Small intestine (tissue), 7 donors: ENCODE measurements around the gene CIDEA. TPM values are rescaled to one million over a fixed set of nuclear protein-coding genes. Genes with fewer than 3 reads are reported as not detected.

Source experiments
- DNase-seq, 2 donors: peaks; one replicate each; pipeline versions ENCODE4 v3.0.0 to v3.0.0-alpha.2; 2013
- FAIRE-seq: peaks from 2 replicates; lab custom pipeline; 2012; peaks lifted over from hg19 to GRCh38; lab: Jason Lieb, UNC
- H3K27ac ChIP-seq, 3 donors: one replicate each; pipeline ENCODE4 v1.5.1; 2013; ENCODE audit warnings: low read length in 2 of 3, mild to moderate bottlenecking in 2 of 3, control low read depth in 1 of 3, inconsistent platforms in 1 of 3, low read depth in 1 of 3, moderate library complexity in 1 of 3
- H3K27me3 ChIP-seq, 3 donors: one replicate each; pipeline ENCODE4 v1.6.1; 2013; ENCODE audit warnings: low read length in 3 of 3, inconsistent platforms in 1 of 3; ENCODE audit not compliant: control insufficient read depth in 3 of 3, insufficient read depth in 3 of 3
- H3K36me3 ChIP-seq, 3 donors: one replicate each; pipeline ENCODE4 v1.6.1; 2013; ENCODE audit warnings: low read length in 3 of 3, inconsistent platforms in 1 of 3, low read depth in 1 of 3, mild to moderate bottlenecking in 1 of 3, moderate library complexity in 1 of 3; ENCODE audit not compliant: control insufficient read depth in 3 of 3, insufficient read depth in 2 of 3
- H3K4me1 ChIP-seq, 3 donors: one replicate each; pipeline ENCODE4 v1.6.1; 2013; ENCODE audit warnings: low read length in 2 of 3, inconsistent platforms in 1 of 3, low read depth in 1 of 3, mild to moderate bottlenecking in 1 of 3, moderate library complexity in 1 of 3; ENCODE audit not compliant: control insufficient read depth in 3 of 3, insufficient read depth in 2 of 3
- H3K4me3 ChIP-seq, 3 donors: one replicate each; pipeline ENCODE4 v1.5.1; 2013; ENCODE audit warnings: low read length in 3 of 3, control low read depth in 1 of 3, inconsistent platforms in 1 of 3, low read depth in 1 of 3, mild to moderate bottlenecking in 1 of 3, moderate library complexity in 1 of 3
- H3K9me3 ChIP-seq, 2 donors: one replicate each; pipeline ENCODE4 v1.6.1; 2013; ENCODE audit warnings: low read depth in 1 of 2, low read length in 1 of 2; ENCODE audit not compliant: control insufficient read depth in 2 of 2, insufficient read depth in 1 of 2
- WGBS, 3 donors: extraction: QIAGEN DNeasy Blood & Tissue Kit; methylation state at CpG; one replicate each; pipeline ENCODE4 v1.1.7; 2013; 5-methylcytosine and 5-hydroxymethylcytosine counted together
- polyA plus RNA-seq, 4 donors: library from polyadenylated mRNA; stranded (reverse) in 3 of 4; unstranded in 1 of 4; fragments of 200-250 nt in 3 of 4; fragments of 120-200 nt in 1 of 4; gene quantifications; one replicate each; pipeline versions ENCODE4 v1.2.1 to v1.2.3, GENCODE V29; 2013
- donor health status: healthy with polysubstance abuse.
- donor health status: control.
- donor health status: control.
- donor health status: Bipolar disorder and iron deficiency.
- donor health status: healthy.

The CIDEA gene
- polyA plus RNA-seq, 4 donors, result 1.6 to 8.8 TPM; not detected in 2

DNA sequence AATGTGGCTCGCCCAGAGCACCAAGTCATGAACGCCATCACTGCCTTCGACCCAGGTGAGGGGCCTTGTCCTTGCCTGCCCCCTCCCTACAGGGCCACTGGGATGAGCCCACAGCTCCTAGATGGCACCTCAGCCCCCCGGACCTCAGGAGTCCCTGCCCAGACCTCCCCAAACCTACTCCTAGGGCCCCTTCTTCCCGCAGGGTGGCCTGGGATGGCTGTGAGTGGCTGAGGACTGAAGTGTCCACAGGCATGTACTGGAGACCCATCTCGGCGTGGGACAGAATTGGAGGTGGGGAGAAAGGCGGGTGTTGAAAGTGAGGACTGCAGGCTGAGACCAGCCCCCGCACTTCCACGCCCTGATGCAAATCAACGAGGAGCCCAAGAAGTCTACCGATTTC is 51.0 kb downstream of the CIDEA start:
- Histone ChIP-seq H3K27ac (no peak overlapping the region), H3K4me1 (peaks cover 0 to 4% (median 0%) of the 10 kb centered on the region in 3 donors), H3K36me3 (no peaks in the 10 kb centered on the region), H3K27me3 (peaks cover 0 to 48% (median 8%) of the 10 kb centered on the region in 3 donors), H3K9me3 (no peaks in the 10 kb centered on the region), H3K4me3 (no peak overlapping the region)
- DNase-seq, result no peak
- 72 to 86% (median 73%) methylated on average over 12 of the region's 12 CpGs for WGBS, 3 donors
- FAIRE-seq, result no peak

DNA sequence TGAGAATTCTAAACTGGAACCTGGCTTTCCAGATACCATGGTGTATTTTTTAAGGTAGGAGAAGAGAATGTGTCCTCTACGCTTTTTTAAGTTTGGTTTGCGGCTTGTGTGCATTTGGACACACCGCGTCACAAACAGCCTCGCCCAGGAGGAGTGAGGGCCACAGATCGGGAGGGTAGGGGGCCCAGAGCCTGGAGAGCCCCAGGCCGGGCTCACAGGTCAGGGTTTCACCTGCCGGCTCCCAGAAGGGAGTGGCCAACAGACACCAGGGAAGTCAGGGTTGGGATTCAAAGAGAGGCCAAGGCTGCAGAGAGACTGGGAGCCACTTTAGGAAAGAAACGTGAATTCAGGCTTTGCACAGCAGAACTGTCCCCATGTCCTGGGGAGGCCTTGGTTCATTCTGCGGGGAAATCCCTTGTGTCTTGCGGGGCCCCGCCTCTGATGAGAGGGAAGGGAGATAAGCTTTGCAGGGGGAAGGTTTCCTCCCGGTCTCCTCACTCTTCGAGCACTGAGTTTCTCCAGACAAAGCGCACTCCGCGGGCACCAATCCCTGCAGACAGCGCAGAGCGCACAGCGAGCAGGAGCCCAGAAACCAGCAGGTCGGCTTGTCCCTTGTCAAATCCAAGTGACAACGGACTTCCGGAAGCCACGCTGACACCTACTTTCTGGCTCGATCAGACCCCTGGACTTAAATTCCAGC is 51.9 kb downstream of the CIDEA start:
- peak overlapping the region in 1 of 3 donors; percentile 44 for H3K4me3 ChIP-seq
- H3K27ac ChIP-seq, result no peak overlapping the region
- H3K9me3 ChIP-seq, result no peaks in the 10 kb centered on the region
- DNase-seq (no peak), FAIRE-seq (no peak)
- 31 to 66% (median 39%) methylated on average over 25 of the region's 25 CpGs for WGBS, 3 donors
- peaks cover 0 to 2% (median 0%) of the 10 kb centered on the region in 3 donors for H3K36me3 ChIP-seq
- peaks cover 0 to 55% (median 8%) of the 10 kb centered on the region in 3 donors for H3K27me3 ChIP-seq
- peaks cover 0 to 4% (median 2%) of the 10 kb centered on the region in 3 donors for H3K4me1 ChIP-seq

DNA sequence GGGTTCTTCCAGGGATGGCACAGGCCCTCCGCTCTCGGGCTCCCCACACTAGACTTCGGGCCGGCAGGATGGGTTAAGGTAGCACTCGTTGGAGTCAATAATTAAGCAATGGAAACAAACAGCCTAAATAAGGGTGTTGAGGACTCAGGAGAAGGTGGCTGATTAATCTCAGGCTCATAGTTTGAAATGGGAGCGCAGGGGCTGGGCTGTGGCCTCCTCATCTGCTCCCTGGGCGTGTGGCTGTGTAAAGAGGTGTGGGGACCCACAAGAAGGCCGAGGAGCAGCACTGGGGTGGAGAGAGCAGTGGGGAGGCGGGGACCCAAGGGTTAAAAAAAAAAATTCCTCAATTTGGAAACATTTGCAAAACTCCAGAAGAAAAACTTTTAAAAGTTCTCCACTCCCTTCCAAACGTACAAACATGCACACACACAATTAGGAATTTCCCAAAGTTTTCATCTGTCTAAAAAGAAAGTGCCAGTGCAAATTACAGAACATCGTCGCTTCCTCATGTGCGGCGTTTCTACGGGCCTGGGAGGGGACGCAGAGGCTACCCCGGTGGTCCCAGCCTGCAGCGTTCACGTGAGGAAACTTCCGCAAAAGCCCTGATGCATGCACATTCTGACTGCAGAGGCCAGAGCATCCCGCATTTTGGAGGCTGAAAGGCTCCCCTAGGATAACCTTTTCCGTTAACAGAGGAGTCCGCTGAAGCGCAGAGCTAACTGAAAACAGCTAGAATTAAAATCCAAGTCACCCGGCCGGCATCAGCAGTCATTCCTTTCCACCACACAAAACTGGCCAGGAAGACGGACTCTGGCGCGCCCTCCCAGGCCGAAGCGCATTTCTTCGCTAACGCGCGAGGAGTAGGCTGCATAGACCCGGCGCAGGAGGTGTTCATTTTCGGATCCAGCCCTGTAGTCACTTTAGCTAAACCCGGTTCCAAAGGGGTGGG is 52.9 kb downstream of the CIDEA start:
- peak in 1 of 2 donors; percentile 38 for DNase-seq
- H3K4me1 ChIP-seq, result peaks cover 0 to 4% (median 2%) of the 10 kb centered on the region in 3 donors
- WGBS, 3 donors, result 10 to 17% (median 14%) methylated on average over 39 of the region's 39 CpGs
- peaks cover 0 to 2% (median 0%) of the 10 kb centered on the region in 3 donors for H3K36me3 ChIP-seq
- H3K9me3 ChIP-seq, result no peaks in the 10 kb centered on the region
- no peak for FAIRE-seq
- peaks cover 0 to 55% (median 8%) of the 10 kb centered on the region in 3 donors for H3K27me3 ChIP-seq
- peak overlapping the region in 2 of 3 donors; percentile 23 to 90 for H3K27ac ChIP-seq
- peak overlapping the region in 2 of 3 donors; percentile 44 to 47 for H3K4me3 ChIP-seq

- DNase-seq, result peak in 1 of 2 donors; percentile 57
- peaks cover 0 to 6% of the 10 kb centered on the region in 2 donors for H3K9me3 ChIP-seq
- 1 to 2% (median 1%) methylated on average over 28 to 88 of the region's 88 CpGs for WGBS, 3 donors
- peak within 1 kb of the TSS; percentile 48 to 95 (median 51) for H3K27ac ChIP-seq
- H3K4me1 ChIP-seq, result peaks cover 0 to 4% (median 2%) of the 10 kb centered on the region in 3 donors
- H3K4me3 ChIP-seq, result peak within 1 kb of the TSS; percentile 44 to 58 (median 53)
- H3K27me3 ChIP-seq, result peaks cover 0 to 55% (median 8%) of the 10 kb centered on the region in 3 donors
- peaks cover 0 to 2% (median 0%) of the 10 kb centered on the region in 3 donors for H3K36me3 ChIP-seq
- no peak for FAIRE-seq
Measured at GRCh38 chr18:12307701-12308385, 53.7 kb downstream of the CIDEA start, which contains the start of gene TUBB6. Gene TUBB6, plus strand, starts transcription at chr18:12308241. Its CDS starts 52 bp downstream, at chr18:12308293.

DNA sequence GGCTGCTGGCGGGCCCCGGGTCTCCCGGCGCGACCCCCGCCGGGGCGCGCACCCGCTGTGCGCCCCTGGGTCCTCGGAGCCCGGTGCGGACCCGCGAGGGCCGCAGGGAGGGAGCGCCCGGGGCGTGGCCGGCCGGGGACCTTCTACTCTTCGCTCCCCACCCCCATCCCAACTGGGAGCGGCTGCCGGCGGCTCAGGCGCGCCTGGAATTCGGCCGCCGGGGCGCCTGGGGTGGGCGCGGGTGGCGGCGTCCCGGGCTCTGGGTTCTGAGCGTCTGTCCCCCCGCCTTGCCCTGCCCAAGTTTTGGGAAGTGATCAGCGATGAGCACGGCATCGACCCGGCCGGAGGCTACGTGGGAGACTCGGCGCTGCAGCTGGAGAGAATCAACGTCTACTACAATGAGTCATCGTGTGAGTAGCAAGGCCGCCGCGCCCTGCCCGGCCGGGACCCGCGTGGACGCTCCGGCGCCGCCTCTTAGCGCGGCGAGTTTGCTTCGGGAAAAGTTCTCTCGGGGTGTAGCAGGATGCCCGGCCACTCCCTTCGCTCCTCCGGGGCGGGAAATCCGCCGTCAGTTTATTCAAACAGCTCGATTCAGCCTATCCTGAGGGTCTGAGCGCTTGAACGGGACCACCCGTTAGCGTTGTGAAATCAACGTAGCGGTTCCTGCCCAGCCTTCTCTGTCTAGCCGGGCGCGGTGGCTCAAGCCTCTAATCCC is 54.4 kb downstream of the CIDEA start:
- peaks cover 0 to 2% (median 0%) of the 10 kb centered on the region in 3 donors for H3K36me3 ChIP-seq
- peak; percentile 71 to 72 for DNase-seq
- H3K9me3 ChIP-seq, result peaks cover 0 to 7% of the 10 kb centered on the region in 2 donors
- H3K4me1 ChIP-seq, result peaks cover 0 to 4% (median 2%) of the 10 kb centered on the region in 3 donors
- peak overlapping the region; percentile 42 to 58 (median 53) for H3K4me3 ChIP-seq
- peaks cover 0 to 55% (median 8%) of the 10 kb centered on the region in 3 donors for H3K27me3 ChIP-seq
- peak overlapping the region; percentile 48 to 95 (median 51) for H3K27ac ChIP-seq
- no peak for FAIRE-seq
- 0 to 1% (median 1%) methylated on average over 55 to 81 of the region's 81 CpGs for WGBS, 3 donors

DNA sequence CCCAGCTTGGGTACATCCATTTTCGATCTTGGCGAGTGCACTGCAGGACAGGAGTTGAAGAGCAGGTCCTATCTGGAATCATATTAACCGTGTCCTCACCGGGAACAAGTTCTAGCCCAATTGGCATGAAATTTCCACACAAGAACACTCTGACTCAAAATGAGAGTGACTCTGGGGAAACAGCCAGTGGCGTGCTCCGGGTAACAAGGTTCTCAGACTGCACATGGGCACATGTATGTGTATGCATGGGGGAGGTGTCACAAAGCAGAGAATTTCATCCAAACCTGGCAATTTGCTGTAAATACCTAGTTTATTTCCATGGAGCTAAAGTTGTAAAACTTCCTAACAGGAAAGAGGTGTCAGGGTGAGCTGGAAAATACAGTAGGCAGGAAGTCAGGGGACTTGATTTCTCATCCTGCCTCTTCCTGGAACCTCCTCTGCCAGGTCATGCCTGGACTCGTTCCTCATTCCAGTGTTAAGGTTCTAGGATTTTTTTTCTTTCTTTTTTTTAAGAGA is 55.6 kb downstream of the CIDEA start:
- Histone ChIP-seq H3K27ac (peak overlapping the region in 1 of 3 donors; percentile 63), H3K27me3 (peaks cover 0 to 52% (median 8%) of the 10 kb centered on the region in 3 donors), H3K4me3 (peak overlapping the region in 1 of 3 donors; percentile 42), H3K9me3 (peaks cover 0 to 7% of the 10 kb centered on the region in 2 donors), H3K36me3 (peaks cover 0 to 5% (median 0%) of the 10 kb centered on the region in 3 donors), H3K4me1 (peaks cover 0 to 4% (median 2%) of the 10 kb centered on the region in 3 donors)
- FAIRE-seq, result no peak
- no peak for DNase-seq
- 44 to 58% (median 49%) methylated on average over 7 of the region's 7 CpGs for WGBS, 3 donors

- WGBS, 3 donors, result 89 to 94% (median 93%) methylated on average over 6 of the region's 6 CpGs
Measured at GRCh38 chr18:12310762-12311161, 56.6 kb downstream of the CIDEA start.

More at GRCh38 chr18:12310762-12311161, 56.6 kb downstream of the CIDEA start:
- DNase-seq (no peak), FAIRE-seq (no peak)
- H3K27ac ChIP-seq, result peak overlapping the region in 1 of 3 donors; percentile 49
- H3K9me3 ChIP-seq, result peaks cover 0 to 7% of the 10 kb centered on the region in 2 donors
- peaks cover 0 to 4% (median 2%) of the 10 kb centered on the region in 3 donors for H3K4me1 ChIP-seq
- H3K36me3 ChIP-seq, result peaks cover 0 to 5% (median 3%) of the 10 kb centered on the region in 3 donors
- no peak overlapping the region for H3K4me3 ChIP-seq
- peaks cover 0 to 42% (median 8%) of the 10 kb centered on the region in 3 donors for H3K27me3 ChIP-seq
